DOHH2 (cell line): ENCODE measurements around the gene LRP8.

Source experiments
- H3F3A ChIP-seq: fragments of 200-600 bp; sonication (generic), shearing (Covaris generic); 2 replicates; pipeline ENCODE4 v1.6.0; 2016; ENCODE audit warnings: antibody characterized with exemption, mild to moderate bottlenecking; ENCODE audit not compliant: control insufficient read depth, insufficient read depth
- H3K27ac ChIP-seq: fragments of 200-600 bp; sonication (generic); 2 replicates; pipeline ENCODE4 v1.5.1; 2014; ENCODE audit warnings: low read depth, mild to moderate bottlenecking, low read length, moderate library complexity
- H3K27me3 ChIP-seq: fragments of 200-600 bp; sonication (generic); 2 replicates; pipeline ENCODE4 v1.6.1; 2014; ENCODE audit warnings: mild to moderate bottlenecking, low read length, mixed read lengths; ENCODE audit not compliant: control insufficient read depth
- H3K36me3 ChIP-seq: fragments of 200-600 bp; sonication (generic); 2 replicates; pipeline ENCODE4 v1.6.1; 2014; ENCODE audit warnings: mild to moderate bottlenecking, low read length, moderate library complexity, mixed read lengths; ENCODE audit not compliant: control insufficient read depth
- H3K4me1 ChIP-seq: fragments of 200-600 bp; sonication (generic); 2 replicates; pipeline ENCODE4 v1.6.1; 2014; ENCODE audit warnings: mild to moderate bottlenecking, low read length, mixed read lengths; ENCODE audit not compliant: control insufficient read depth
- H3K4me2 ChIP-seq: fragments of 200-600 bp; sonication (generic); 2 replicates; pipeline ENCODE4 v1.6.0; 2014; ENCODE audit warnings: mild to moderate bottlenecking, low read length, moderate library complexity
- H3K4me3 ChIP-seq: fragments of 200-600 bp; sonication (generic); 2 replicates; pipeline ENCODE4 v1.5.1; 2014; ENCODE audit warnings: mild to moderate bottlenecking, low read length, mixed read lengths
- H3K79me2 ChIP-seq: fragments of 200-600 bp; sonication (generic); 2 replicates; pipeline ENCODE4 v1.6.1; 2014; ENCODE audit warnings: mild to moderate bottlenecking, low read length, mixed read lengths; ENCODE audit not compliant: control insufficient read depth
- H3K9me2 ChIP-seq: fragments of 200-600 bp; sonication (generic); replicated peaks from 2 replicates; pipeline ENCODE4 v1.6.1; 2014; ENCODE audit warnings: mild to moderate bottlenecking, low read length, mixed read lengths; ENCODE audit not compliant: control insufficient read depth
- H3K9me3 ChIP-seq: fragments of 200-600 bp; sonication (generic); 2 replicates; pipeline ENCODE4 v1.6.1; 2014; ENCODE audit warnings: antibody characterized with exemption, low read length, mixed read lengths; ENCODE audit not compliant: control insufficient read depth, insufficient read depth
- H4K20me1 ChIP-seq: fragments of 200-600 bp; sonication (generic); 2 replicates; pipeline ENCODE4 v1.6.0; 2014; ENCODE audit warnings: low read depth, mild to moderate bottlenecking, antibody characterized with exemption, low read length, moderate library complexity; ENCODE audit not compliant: control insufficient read depth, insufficient read depth
- EZH2phosphoT487 ChIP-seq: fragments of 200-600 bp; sonication (generic); IDR thresholded peaks from 2 replicates; pipeline ENCODE4 v1.6.1; 2017; ENCODE audit warnings: borderline replicate concordance, mild to moderate bottlenecking, antibody characterized with exemption, low read length, moderate library complexity, mixed read lengths
- TF ChIP-seq, protein P1 (sequence below): fragments of 200-600 bp; sonication (generic); IDR thresholded peaks from one replicate; pipeline ENCODE4 v1.5.1; 2014; ENCODE audit warnings: antibody characterized with exemption, mild to moderate bottlenecking, low read depth, low read length; ENCODE audit not compliant: poor library complexity, severe bottlenecking

LRP8 gene

GRCh38 chr1:53341521-53341895, 13.6 kb upstream of the LRP8 start:
- no peak overlapping the region for H3K4me3 ChIP-seq

GRCh38 chr1:53340660-53341520, 13.0 kb upstream of the LRP8 start:
- H3K79me2 ChIP-seq = no peaks in the 10 kb centered on the region
- H3K27ac ChIP-seq = no peak overlapping the region
- 0 out of 2 replicates have a peak, but pooled peaks cover 4% of the 10 kb centered on the region for H3K27me3 ChIP-seq
- no peaks in the 10 kb centered on the region for H3F3A ChIP-seq
- H3K9me2 ChIP-seq = no peaks in the 10 kb centered on the region
- H4K20me1 ChIP-seq = no peaks in the 10 kb centered on the region
- TF ChIP-seq, protein P1, sequence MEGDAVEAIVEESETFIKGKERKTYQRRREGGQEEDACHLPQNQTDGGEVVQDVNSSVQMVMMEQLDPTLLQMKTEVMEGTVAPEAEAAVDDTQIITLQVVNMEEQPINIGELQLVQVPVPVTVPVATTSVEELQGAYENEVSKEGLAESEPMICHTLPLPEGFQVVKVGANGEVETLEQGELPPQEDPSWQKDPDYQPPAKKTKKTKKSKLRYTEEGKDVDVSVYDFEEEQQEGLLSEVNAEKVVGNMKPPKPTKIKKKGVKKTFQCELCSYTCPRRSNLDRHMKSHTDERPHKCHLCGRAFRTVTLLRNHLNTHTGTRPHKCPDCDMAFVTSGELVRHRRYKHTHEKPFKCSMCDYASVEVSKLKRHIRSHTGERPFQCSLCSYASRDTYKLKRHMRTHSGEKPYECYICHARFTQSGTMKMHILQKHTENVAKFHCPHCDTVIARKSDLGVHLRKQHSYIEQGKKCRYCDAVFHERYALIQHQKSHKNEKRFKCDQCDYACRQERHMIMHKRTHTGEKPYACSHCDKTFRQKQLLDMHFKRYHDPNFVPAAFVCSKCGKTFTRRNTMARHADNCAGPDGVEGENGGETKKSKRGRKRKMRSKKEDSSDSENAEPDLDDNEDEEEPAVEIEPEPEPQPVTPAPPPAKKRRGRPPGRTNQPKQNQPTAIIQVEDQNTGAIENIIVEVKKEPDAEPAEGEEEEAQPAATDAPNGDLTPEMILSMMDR = no peak
- no peak for TF ChIP-seq EZH2phosphoT487
- H3K4me3 ChIP-seq = no peak overlapping the region
- no peaks in the 10 kb centered on the region for H3K9me3 ChIP-seq
- no peaks in the 10 kb centered on the region for H3K4me1 ChIP-seq
- H3K36me3 ChIP-seq = 0 out of 2 replicates have a peak, but pooled peaks cover 3% of the 10 kb centered on the region
- no peak overlapping the region for H3K4me2 ChIP-seq

More at GRCh38 chr1:53341521-53341895, 13.6 kb upstream of the LRP8 start:
- Histone ChIP-seq H4K20me1 (no peaks in the 10 kb centered on the region), H3K9me2 (no peaks in the 10 kb centered on the region), H3K27ac (no peak overlapping the region), H3K9me3 (no peaks in the 10 kb centered on the region), H3F3A (no peaks in the 10 kb centered on the region), H3K4me1 (no peaks in the 10 kb centered on the region), H3K36me3 (no peaks in the 10 kb centered on the region), H3K79me2 (no peaks in the 10 kb centered on the region), H3K27me3 (0 out of 2 replicates have a peak, but pooled peaks cover 4% of the 10 kb centered on the region), H3K4me2 (no peak overlapping the region)
- TF ChIP-seq EZH2phosphoT487 = no peak
- TF ChIP-seq, protein P1 = no peak

GRCh38 chr1:53339736-53340635, 12.1 kb upstream of the LRP8 start:
- H3K9me2 ChIP-seq = no peaks in the 10 kb centered on the region
- peaks cover 4% of the 10 kb centered on the region for H3K4me1 ChIP-seq
- H3K36me3 ChIP-seq = 0 out of 2 replicates have a peak, but pooled peaks cover 3% of the 10 kb centered on the region
- no peak overlapping the region for H3K4me2 ChIP-seq
- H3F3A ChIP-seq = peaks cover 3% of the 10 kb centered on the region; the same call in 1 of the 2 replicates
- H3K4me3 ChIP-seq = no peak overlapping the region
- no peaks in the 10 kb centered on the region for H3K79me2 ChIP-seq
- no peaks in the 10 kb centered on the region for H3K9me3 ChIP-seq
- no peak overlapping the region for H3K27ac ChIP-seq
- H4K20me1 ChIP-seq = no peaks in the 10 kb centered on the region
- H3K27me3 ChIP-seq = 0 out of 2 replicates have a peak, but pooled peaks cover 4% of the 10 kb centered on the region
- TF ChIP-seq, protein P1 = no peak
- TF ChIP-seq EZH2phosphoT487 = no peak
